GM18508 (cell line): ENCODE measurements around the gene ZNF597.
"Not testable (repeated sequence)": the region's sequence is repeated elsewhere in the genome, so short reads cannot be mapped to it uniquely, and the experiment has no call there.

Experiments used
- ATAC-seq: cut with Tn5 transposase; IDR thresholded peaks from one replicate; pipeline ENCODE4 v1.9.1; 2021; ENCODE audit warnings: moderate number of reproducible peaks; ENCODE audit not compliant: insufficient read depth, unreplicated experiment

ZNF597 gene

DNA sequence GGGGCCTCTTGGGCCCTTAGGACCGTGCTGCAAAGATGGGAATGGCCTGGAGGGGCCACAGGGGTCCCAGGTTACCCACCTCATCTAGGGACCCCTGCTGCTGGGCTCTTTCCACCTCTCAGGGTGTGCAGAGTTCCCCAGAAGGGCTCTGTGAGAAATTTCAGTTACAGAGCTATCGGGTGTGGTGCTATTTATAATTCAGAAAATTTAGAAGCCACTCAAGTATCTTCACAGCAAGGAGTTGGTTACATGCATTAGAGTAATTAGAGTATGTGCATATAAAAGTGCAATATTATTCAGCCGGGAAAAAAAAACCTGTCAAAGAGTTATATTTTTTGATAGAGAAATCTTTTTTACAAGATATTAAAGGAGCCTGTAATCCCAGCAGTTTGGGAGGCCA is 33.1 kb upstream of the ZNF597 start:
- ATAC-seq = no peak

DNA sequence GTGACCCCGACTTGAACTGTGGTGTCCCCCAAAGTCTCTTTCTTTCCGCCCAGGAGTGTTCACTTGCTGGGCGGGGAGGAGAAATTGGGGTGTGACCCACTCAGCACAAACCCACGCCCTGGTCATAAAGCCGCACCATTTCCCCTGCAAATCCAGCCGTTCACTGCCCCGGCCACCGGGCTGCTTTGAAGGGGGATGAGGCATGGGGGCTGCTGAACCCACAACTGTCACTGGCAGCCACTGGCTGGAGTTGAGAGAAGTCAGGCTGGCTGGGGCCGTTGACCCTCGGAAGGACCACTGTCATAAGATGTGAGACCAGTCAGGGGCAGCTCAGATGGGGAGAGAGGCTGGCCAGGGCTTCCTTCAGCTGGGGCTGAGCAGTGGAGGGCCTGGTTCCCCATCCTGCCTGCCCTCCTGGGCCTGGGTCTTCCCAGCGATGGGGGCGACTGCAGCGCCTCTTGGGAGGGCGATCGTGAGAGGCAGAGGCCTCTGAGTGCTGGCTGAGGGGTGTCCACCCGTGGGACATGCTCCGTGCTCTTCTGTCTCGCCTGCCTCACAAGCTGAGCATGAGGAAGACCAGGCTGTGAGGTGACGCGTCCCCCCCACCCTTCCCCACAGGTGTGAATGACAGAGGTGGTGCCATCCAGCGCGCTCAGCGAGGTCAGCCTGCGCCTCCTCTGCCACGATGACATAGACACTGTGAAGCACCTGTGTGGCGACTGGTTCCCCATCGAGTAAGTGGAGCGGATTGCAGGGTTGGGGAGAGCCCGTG is 32.5 kb upstream of the ZNF597 start:
- ATAC-seq = no peak

DNA sequence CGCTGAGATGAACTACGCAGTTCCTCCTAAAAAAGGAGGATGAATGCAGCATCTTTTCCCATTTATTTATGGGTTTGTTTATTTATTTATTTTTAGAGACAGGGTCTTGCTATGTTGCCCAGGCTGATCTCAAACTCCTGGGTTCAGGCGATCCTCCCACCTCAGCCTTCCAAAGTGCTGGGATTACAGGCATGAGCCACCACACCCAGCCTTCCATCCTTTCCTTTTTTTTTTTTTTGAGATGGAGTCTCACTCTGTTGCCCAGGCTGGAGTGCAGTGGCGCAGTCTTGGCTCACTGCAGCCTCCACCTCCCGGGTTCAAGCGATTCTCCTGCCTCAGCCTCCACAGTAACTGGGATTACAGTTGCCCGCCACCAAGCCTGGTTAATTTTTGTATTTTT is 31.6 kb upstream of the ZNF597 start:
- not testable (repeated sequence) for ATAC-seq

DNA sequence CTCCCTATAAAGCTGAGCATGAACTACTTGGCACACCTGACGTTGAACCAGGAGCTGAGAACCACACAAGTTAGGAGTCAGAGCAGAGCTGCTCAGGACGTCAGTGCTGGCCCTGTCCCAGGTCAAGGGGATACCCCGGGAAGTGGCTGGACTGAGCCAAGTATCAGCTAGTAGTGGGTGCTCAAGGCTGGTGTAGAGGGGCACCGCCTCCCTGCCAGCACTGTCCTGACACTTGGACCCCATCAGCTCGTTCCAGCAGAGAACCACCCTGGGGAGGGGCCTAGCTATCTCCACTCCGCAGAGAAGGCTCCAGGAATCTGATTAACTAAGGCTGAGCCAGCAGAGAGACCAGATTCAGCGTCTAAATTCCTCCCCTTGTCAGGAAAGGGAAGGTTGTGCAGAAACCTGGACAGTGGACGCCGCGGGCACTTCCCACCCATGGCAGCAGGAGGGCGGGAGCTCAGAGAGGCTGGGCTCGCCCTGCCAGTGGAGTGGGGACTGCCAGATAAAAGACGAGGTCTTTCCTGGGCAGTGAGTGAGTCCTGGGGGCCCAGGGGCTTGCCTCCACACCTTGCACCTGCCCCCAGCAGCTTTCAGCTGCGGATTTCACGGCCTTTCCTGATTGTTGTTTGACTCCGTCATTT is 31.0 kb upstream of the ZNF597 start:
- ATAC-seq = no peak

DNA sequence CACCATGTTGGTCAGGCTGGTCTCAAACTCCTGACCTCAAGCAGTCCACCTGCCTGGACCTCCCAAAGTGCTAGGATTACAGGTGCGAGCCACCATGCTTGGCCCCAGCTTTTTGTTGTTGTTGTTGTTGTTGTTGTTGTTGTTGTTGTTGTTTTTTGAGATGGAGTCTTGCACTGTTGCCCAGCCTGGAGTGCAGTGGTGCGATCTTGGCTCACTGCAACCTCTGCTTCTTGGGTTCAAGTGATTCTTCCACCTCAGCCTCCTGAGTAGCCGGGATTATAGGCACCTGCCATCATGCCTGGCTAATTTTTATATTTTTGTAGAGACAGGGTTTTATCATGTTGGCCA is 30.3 kb upstream of the ZNF597 start:
- ATAC-seq = not testable (repeated sequence)

DNA sequence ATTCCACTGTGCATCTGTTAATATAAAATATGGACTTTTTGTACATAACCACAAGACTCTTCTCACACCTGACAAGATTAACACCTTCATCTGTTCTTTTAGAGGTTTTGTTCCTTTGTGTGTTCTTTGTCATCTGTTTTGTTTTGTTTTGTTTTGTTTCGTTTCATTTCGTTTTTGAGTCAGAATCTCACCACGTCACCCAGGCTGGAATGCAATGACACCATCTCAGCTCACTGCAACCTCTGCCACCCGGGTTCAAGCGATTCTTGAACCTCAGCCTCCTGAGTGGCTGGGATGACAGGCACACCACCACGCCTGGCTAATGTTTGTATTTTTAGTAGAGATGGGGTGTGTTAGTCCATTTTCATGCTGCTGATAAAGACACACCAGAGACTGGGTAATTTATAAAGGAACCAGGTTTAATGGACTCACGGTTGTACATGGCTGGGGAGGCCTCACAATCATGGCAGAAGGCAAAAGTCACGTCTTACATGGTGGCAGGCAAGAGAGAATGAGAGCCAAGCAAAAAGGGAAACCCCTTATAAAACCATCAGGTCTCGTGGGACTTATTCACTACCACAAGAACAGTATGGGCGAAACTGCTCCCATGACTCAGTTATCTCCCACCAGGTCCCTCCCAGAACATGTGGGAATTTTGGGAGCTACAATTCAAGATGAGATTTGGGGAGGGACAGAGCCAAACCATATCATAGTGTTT is 29.7 kb upstream of the ZNF597 start:
- no peak for ATAC-seq

DNA sequence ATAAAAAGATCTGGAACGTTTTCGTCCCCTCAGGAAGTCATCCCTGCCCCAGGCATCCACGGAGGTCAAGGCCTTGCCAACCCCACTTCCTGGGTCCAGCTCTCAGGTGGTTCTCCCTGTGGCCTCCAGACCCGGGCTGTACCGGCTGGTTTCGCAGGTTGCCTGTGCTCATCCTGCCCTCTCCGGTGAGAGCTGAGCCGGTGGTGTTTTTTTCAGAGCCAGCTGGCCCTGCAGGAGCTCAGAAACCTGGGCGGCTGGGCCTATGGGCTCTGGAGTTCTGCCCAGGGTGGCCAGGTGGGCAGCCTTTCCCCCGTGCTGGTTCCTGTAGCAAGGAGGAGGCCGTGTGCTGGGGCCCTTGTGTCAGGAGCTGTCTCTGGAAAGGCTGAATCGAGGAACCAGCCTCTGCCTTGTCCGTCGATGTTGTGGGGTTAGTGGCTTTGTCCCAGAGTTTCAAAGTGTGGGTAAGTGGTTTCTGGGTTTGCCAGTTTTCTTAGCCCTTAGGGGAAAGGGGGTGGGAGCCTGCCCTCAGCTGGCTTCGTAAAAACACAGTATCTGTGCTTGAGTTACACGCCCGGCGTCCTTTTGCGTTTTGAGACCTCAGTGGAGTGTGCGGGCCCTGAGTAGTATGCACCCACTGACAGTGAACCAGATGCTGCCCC is 28.3 kb upstream of the ZNF597 start:
- no peak for ATAC-seq

DNA sequence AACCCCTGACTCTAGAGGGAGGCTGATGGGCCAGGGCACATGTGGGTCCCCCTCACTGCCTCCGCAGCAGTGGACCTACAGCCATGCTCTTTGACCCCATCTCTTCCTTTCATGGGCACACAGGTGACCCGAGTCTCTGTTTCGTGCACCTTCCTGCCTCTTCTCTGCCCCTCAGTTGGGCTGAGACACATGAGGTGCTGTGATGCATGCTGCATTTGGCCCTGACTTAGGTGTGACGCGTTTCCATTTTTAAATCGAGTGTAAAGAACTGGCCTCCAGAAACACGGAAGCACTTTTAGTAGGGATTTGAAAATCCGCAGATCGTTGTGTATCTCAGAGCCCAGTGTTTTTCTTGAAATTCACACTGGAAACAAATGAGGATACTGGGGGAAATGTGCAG is 27.4 kb upstream of the ZNF597 start:
- ATAC-seq = no peak

DNA sequence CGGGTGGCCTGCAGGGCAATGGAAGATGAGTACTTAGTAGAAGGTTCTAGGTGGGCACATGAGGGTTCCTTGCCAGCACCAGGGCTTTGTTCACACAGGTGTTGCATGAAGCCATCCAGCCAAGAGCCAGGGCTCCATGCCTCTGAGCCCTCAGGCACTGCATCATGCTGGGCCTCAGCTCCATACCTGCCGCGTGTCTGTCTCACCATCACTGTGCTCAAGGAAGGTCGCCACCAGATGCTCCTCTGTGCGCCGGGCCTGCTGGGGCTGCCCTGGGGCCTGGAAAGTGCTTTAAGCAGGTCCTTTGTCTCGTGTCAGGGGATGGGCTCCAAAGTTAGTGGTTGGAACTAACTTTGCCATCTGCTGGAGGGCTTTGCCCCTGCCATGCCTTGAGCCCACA is 26.4 kb upstream of the ZNF597 start:
- ATAC-seq = no peak

DNA sequence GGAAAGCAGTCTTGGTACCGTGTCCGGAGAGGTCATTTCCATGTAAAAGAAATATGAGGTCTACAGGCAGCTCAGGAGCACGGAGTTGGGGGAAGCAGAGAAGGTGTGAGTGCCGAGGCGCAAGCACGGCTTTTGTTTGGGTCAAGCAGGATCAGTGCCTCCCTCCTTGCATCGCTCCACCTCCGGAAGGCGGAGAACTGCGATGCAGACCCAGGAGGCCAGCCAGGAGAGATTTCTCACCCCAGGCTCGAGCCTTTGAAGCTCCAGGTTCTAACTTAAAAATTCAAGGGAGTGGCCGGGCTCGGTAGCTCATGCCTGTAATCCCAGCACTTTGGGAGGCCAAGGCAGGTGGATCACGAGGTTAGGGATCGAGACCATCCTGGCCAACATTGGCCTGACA is 25.2 kb upstream of the ZNF597 start:
- ATAC-seq = no peak

DNA sequence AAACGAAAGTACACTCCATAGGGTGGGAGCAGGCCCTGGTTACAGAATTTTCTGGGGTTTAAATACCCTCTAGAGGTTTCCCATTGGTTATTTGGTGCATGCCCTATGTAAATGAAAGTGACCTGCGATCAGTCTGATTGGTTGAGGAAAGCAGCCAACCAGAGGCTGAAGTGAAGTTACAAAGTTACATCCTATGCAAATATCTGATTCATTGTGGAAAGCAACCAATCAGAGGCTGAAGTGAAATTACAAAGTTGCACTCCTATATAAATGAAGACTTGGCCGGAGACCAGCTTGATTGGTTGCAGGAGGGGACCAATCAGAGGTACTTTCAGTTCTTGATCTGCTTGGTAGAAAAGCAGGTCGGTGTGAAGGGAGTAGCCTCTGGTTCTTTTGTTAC is 24.6 kb upstream of the ZNF597 start:
- ATAC-seq = no peak

DNA sequence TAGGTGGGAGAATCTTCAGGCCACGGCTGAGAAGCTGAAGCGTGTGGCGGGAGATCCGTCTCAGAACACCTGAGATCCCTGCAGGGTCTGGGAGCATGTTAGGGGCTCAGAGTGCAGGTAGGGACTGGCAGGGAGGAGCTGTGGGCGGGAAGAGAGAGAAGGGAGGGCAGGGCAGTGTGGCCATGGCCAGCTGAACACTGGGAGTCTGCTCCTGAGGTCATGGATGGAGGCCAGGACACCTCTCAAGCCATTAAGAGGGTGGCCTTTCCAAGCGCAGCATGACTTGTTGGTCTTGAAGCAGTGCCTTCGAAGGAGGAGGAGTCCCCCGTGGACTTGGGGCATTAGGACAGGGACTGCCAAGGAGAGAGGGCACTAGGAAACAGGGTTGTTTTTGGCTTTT is 23.9 kb upstream of the ZNF597 start:
- no peak for ATAC-seq

DNA sequence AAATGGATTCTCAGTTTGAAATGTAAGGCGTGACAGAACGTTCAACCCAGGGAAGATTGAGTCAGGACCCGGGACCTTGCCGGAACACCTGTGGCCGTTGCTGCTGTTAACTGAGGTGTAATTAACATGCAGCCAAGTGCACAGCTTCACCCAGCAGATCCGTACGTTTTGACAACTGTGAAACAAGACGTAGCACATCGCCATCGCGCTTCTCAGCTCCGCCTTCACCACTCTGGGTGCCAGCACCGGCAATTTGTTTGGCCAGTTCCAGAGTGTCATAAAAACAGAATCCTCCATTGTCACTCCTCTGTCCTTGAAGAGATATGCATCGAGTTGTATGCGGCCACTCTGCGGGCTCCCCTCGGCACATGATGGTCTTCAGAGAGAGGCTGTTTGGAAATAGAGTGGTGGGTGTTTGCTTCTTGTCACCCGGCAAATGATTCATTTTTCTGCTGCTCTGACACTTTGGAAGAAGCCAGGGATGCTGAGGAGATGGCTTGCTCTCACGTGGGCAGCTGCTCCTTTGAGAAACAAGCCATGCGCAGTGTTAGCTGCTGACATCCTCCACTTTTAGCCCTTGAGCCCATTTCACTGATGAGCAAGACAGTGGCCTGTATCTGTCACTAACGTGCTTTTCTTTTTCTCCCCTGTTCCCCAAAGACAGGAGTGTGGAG is 22.7 kb upstream of the ZNF597 start:
- ATAC-seq = no peak

DNA sequence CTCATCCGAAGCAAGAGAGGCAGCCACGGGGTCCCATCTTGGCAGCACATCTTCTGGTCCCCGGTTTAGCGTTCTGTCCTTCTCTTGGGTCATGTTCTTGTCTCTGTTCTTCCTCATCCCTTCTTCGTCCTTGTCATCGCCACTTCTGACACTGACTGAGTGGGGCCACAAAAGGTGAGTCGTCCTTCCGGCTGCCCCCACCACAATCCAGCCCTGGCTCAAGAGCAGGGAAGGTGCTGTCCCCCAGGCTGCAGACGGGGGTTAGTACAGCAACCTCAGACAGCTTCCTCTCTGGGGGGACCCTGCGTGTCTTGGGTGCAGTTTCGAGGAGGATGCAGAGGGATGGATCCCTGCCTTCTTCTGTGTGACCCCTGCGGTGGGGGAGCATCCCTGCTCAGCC is 22.0 kb upstream of the ZNF597 start:
- no peak for ATAC-seq

DNA sequence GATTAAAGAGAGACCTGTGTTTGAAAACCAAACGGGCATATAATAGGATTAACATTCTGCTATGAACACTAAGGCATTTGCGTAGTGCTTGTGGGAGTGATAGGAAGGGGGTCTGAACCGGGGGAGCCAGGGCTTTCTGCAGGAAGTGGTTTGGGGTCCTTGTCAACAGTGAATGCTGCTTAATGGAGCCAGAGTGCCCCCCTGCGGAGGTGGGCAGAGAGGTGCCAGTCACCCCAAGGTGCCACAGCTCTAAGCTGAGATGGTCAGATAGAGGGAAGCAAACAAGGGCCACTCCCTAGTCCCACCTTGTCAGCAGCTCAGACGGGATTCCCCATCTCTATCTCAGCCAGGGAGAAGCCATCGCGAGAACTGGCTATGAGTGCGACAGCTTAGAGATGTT is 17.8 kb upstream of the ZNF597 start:
- ATAC-seq = no peak

DNA sequence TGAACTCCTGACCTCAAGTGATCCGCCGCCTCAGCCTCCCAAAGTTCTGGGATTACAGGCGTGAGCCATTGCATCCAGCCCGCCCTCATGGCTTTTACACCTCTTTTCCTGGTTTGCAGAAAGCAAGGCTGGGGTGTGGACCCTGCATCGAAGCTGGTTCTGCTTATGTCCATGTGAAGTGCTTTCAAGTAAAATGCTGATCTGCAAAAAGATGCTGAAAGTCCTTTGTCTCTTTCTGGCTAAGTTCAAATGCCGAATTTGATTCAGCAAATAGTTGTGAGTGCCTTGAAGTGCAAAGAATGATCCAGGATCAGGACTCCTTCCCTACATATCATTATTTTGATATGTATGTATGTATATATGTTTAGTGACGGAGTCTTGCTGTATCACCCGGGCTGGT is 17.3 kb upstream of the ZNF597 start:
- ATAC-seq = no peak

DNA sequence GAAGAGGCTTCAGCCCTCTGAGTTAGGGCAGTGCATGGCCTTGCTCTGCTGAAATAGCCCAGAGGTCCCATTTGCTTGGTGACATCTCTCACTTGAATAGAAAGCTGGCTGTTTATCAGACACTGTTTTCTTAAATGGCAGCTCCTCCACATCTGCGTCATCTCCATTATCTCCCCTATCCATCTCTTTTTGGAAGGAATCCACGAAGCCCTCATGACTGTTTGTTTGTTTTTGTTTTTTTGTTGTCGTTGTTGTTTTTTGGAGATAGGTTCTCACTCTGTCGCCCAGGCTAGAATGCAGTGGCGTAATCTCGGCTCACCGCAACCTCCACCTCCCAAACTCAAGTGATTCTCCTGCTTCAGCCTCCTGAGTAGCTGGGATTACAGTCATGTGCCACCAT is 16.8 kb upstream of the ZNF597 start:
- no peak for ATAC-seq

DNA sequence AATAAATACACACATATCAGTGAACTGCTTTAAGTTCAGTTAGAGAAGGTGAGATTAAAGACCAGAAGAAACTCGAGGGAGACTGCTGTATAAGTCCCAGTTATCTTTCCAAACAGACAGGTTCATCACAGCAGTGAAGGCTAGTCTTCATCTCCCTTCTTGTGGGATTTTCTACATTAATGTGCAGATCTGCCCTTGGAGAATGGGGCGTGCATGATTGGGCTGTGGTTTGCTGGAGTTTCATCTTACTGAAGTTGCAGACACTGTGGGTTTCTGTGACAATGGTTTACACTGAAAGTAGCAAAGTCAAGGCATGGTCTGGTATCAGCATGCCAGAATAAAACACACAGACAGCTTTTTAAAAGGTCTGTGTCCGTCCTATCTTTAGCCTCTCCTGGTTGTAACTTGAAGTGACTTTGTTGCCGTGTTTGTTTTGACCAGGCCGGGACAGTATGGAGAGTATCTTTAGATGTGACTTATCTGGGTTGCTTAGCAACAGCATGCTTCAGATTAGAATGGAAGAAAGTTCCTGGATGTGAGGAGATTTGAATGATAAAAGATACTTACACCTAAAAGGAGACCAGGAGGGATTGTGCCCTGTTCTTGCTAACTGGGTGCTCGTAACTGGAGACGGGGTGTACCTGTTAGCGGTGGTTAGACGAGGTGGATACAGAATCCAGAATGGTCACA is 16.2 kb upstream of the ZNF597 start:
- ATAC-seq = no peak

DNA sequence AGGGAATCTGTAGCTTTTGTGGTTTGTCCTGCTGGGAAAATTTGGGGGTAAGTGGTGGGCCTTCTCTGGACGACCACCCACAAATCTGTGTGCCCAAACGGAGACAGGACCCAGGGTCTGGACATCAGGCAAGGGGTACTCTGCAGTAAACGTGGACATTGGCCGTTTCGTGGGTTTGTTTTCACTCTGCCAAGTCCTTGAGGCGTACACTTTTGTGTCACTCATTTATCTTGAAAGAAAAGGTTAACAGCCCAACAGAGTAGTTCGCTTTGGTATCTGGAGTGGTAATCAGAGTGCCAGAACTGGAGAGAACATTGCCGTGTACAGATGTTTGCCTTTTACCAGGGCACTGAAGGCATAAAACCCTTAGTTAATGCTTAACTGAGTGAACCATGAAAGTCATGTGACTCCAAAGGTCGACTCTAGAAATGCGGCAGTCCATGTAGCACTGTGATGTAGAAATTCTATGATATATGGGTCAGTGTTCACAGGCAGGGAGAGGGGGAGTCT is 15.6 kb upstream of the ZNF597 start:
- ATAC-seq = no peak
